GM19455 (cell line): ENCODE data around the gene DDX4.

Experiments used
- ATAC-seq: cut with Tn5 transposase; IDR thresholded peaks from one replicate; pipeline ENCODE4 v1.9.1; 2021; ENCODE audit not compliant: unreplicated experiment

DDX4 gene

DNA sequence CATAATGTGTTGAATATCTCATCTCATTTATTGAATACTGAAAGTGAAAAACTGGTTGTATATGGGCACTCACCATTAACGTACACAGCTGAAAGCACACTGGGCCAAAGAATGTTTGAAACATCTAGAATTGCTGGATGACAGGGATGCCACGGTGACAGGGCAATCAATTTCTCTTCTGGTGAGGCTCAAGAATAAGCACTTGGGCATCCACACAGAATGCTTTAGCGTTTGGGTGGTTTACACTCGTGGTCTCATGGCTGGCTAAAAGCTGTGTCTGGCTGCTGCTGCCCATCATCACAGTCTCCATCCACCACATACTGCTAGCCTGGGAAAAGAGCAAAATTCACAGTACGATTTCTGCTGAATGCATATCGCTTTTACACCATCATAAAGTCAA is 82.6 kb downstream of the DDX4 start:
- no peak for ATAC-seq

DNA sequence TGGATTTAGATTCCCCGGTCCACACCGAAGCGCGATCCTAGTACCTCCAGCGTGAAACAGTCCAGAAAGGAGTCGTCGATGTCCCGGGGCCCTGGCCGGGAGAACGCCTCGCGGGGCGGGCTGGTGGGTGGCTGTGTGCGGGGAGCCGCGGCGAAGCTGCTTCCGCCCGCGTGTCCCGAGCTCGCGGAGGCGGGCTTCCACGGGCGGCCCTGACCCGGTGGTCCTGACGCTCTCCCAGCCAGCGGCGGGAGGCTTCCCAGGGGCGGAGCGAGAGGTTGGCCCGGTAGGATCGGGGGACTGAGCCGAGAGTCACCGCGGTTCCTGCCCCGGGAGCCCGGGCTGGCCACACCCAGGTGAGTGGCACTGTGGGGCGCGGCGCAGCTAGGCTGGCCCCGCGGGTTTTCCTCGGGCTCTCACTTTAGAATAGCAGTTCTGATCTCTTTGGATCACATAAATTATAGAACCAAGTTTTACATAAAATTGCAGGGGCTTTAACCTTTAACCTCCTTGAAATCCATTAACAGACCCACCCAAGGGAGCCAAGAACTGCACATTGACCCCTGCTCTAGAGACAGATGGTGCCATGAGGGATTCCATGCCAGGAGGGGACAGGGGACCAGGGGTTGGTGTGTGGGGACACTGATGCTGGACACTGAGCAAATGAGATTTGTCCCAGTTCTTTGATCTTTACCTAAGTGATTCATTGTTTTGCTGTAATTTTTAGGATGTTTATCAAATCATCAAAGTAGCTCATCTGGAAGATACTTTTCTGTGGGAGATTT is 84.1 kb downstream of the DDX4 start:
- ATAC-seq, result no peak

DNA sequence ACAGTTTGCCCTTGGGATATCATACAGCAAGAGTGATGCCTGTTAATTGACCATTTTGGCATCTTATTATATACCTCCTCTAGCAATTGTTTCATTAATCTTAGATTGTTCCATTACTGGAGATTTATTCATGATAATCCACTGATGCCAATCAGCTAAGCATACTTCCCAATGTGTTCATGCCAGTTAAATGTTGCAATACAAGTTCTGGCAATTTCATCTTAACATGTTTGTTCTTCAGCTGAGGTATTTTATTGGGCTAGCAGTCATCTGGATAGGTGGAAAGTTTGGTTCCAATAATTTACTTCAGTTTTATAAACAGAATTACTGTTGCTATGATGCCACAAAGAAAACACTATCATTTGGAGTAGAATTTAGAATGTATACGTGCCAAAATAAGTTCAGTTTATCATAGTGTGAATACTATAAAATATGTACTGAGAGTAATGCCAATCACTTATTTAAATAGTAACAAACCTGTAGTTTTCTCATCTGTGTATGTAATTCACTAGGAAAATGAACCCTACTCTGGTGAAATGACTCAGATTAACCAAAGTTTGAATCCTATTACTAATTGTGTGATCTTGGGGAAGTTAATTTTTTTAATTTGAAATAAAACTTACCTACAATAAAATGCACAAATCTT is 85.4 kb downstream of the DDX4 start:
- no peak for ATAC-seq

DNA sequence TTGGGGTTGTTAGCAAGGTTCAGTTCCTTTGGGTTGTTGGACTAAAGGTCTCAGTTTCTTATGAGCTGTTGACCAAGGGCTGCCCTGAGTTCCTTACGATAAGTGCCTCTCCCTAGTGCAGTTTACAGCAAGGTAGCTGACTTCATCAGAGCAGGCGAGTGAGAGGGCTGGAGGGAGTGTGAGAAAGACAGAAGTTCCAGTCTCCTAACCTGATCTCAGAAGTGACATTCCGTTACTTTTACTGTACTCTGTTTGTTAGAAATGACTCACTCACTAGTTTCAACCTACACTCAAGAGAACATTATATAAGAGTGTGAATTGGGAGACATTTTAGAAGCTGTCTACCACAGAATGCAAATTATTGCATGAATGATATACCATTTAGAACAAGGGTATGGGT is 92.1 kb downstream of the DDX4 start:
- no peak for ATAC-seq

DNA sequence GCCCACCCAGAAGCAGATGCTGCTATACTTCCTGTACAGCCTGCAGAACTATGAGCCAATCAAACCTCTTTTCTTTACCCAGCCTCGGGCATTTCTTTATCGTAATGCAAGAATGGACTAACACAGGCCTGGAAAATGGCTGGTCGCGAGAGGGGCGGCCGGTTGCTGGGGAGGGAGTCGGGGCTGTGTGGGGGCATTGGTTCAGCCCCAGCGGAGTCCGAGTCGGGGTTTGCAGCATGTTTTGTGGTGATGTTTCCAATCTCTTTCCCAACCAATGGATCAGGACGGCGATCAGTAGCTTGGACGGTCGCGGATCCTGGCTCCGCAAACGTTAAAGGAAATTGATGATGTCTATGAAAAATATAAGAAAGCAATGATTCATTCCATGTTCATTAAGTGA is 94.6 kb downstream of the DDX4 start:
- no peak for ATAC-seq

DNA sequence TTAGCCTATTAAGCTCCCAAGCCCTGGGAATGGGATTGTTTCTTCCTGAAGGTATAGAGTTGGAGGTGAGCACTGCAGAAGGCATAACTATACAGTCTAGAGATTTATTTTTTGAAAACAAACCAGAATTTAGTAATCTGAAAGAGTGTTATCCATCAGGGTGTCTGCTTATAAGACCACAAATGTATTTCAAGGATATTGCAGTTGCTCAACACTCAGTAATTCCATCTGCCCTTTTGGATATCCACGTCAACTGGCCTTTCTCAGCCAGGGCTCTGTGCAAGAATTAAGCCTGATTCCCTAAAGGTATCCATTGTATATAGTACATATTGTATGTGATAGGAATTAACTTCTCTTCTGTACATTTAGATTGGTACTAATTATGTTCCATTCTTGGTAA is 98.3 kb downstream of the DDX4 start:
- ATAC-seq, result no peak

DNA sequence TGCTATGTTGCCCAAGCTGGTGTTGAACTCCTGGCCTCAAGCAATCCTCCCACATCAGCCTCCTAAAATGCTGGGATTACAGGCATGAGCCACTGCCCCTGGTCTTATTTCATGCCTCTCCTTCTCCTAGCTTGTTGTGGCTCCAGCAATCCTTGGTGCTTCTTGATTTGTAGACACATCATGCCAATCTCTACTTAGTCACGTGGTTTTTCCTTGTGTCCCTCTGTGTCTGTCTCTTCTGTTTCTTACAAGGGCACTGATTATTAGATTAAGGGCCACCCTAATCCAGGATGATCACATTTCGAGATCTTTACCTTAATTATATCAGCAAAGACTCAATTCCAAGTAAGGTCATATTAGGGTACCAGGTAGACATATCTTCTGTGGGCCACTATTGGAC is 104.1 kb downstream of the DDX4 start:
- no peak for ATAC-seq

DNA sequence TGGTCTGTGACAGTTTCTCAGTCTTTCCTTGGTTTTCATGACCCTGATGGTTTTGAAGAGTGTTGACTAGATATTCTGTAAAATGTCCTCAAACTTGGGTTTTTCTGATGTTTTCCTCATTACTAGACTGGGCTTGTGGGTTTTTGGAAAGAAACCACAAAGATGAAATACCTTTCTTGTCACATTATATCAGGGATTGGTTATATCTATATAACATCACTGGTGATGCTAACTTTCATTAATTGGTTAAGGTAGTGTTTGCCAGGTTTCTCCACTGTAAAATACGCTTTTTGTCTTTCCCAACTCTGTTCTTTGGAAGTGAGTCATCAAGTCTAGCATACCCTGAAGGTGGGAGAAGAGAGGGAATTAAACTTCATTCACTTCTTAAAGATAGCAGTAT is 110.0 kb downstream of the DDX4 start:
- no peak for ATAC-seq

DNA sequence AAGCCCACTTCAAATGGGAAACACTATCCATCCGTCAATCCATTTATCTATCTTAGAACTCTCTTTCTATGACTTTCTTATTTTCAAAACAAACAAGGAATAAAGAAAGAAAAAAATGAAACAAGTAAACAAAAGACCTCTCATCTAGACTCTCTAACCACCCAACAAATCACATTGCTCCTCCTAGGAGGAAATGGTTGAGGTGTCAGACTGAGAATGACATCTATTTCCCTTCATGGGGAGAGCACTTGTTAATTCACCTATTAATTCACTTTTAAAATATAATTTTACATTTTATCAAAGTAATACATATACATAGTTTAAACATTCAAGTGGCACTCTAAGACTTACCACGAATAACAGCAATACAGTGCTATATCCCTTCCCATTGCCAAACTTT is 110.9 kb downstream of the DDX4 start:
- no peak for ATAC-seq

DNA sequence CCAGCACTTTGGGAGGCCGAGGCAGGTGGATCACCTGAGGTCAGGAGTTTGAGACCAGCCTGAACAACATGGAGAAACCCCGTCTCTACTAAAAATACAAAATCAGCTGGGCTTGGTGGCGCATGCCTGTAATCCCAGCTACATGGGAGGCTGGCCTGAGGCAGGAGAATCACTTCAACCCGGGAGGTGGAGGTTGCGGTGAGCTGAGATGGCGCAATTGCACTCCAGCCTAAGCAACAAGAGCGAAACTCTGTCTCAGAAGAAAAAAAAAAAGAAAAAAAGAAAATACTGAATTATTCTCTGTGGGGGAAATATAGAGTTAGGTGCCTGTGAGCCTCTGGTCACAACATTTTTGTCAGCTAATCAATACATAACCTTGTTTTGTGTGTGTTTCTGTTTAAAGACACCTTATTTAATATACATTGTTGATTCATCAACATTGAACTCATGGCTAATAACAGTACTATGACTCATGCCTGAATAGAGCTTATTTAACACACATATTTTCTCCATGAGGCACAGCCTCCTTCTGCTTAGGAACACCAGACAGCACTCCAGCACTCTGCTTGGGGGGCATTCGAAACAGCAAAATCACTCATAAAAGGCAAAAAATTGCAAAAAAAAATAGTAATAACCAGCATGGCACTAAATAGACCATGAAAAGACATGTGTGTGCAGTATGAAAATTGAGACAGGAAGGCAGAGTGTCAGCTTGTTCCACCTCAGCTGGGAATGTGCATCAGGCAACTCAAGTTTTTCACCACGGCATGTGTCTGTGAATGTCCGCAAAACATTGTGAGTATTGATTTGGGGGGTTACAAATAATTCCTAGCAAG is 113.2 kb downstream of the DDX4 start, which contains the start of gene IL31RA:
Gene IL31RA (plus strand): TSS at position 519 of the 836 bp plus-strand sequence. CDS start 214 bp downstream, at position 733.
- ATAC-seq, result no peak

DNA sequence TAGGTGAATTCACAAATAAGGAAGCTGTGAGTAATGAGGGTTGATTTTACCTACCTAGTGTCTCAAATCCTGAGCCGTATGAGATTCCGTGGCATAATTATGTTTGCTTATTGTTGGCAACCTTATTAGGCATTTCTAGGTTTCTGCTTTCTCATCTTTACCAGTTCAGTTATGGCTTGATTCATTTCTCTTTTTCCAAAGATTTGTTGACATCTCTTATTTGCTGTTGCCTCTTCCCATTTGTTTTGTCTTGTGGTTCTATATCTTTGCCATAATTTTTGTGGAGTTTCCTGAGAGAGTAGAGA is 113.8 kb downstream of the DDX4 start:
- no peak for ATAC-seq

DNA sequence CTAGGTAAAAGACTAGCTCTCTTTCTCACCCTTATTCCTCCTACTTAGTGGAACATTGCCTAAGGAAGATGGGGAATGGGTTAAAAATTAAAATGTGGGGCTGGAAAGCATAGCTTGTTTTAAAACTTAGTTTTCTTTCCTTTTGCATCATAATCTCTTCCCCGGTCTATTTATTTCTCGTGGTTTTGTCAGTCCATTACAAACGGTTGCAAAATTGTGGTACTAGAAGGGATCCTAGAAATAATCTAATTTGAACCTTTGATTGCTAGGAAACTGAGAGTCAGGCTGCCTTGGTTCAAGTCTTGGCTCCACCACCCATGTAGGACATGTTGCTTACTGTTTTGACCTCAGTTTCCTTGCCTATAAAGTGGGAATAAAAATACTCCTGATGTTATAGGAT is 114.6 kb downstream of the DDX4 start:
- ATAC-seq, result no peak

DNA sequence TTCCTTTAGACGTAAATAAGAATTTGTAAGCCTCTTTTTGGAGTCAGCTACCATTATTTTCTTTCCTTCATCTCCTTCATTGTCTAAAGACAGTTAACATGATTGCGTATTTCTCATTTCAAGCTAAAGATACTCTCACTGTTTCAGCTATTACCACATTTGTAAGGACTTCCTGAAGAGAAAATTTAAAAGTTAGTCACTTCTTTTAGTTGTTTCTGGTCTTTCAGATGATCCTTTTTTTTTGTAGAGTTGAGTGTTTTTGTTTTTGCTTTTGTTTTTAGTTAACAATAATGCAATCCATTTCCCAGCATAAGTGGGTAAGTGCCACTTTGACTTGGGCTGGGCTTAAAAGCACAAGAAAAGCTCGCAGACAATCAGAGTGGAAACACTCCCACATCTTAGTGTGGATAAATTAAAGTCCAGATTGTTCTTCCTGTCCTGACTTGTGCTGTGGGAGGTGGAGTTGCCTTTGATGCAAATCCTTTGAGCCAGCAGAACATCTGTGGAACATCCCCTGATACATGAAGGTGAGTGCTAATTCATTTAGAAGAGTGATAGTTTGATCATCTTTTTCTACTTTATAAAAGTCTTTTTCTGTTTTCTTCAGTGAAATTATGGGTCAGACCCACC is 115.3 kb downstream of the DDX4 start:
- ATAC-seq, result no peak

DNA sequence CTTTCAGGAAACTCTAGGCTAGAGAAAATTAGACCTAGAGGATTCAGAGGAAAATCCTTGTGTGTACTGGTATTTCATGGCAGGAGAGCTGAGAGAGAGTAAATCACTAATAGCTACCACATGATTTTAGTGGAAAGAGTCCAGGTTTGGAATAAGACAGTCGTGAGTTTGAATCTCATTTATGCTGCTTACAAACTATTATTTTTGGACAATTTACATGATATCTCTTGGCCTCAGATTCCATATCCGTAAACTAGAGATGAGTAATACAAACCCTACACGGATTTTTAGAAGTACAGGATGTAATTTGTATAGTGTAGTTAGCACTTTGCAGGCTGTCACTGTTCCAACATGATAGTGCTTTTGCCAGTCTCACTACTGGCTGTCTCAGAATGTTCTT is 116.0 kb downstream of the DDX4 start:
- no peak for ATAC-seq

DNA sequence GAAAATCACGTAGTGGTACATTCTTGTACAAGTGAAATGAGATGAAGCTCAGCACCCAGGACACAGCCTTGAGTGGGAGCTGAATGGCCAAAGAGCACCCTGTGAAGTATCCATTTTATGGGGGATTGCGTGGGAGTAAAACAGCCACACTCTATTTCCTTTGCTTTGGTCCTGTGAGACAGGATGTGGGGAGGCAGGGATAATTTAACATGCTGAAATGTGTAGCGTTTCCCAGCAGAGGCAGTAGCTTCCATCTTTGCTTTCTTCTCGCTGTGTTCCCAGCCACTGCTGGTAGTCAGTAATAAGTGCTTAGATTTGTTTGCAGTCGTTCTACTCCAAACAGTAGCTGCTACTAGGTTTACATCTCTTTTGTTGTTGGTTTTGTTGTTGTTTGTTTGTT is 117.6 kb downstream of the DDX4 start:
- ATAC-seq, result no peak

DNA sequence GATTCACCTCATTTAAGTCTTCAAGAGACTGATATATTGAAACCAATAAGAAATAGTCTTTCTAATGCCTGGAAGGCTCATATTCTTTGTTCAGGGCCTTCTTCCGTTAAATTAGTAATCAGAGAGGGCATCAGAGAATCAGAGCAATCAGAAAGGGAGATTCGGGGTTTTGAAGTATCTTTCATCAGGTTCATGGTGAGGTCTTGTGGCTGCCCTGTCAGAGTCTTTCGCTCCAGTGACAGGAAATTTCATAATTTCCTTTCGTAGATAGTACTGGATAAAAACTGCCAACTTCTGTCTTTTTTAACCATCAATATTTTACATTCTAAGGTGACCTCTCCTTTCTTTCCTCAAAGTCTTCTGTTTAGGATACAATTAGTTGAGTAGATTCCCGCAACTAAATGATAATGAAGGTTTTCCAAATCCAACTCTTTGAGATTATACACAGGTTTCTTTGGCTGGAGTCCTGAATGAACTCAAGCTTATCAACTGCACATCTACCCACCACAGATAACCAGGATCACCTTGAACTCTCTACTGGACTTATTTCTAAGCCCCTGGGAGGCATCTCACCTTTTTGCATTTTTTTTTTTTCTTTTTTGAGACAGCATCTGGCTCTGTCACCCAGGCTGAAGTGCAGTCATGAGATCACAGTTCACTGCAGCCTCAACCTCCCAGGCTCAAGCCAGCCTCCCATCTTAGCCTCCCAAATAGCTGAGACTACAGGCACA is 118.8 kb downstream of the DDX4 start:
- ATAC-seq, result no peak

DNA sequence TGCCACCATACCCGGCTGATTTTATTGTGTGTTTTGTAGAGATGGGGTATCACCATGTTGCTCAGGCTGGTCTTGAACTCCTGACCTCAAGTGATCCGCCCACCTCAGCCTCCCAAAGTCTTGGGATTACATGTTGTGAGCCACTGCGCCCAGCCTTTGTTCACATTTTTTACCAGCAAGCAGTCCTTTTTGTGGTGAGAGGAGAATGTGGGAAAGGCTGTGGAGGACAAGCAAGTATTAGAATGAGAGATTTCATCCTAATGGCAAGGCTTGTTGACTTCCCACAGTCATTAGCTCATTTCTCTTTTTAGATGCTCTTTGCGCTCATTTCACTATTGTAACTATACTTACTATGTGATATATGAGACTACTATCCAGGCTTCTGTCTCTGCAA is 119.4 kb downstream of the DDX4 start:
- no peak for ATAC-seq

DNA sequence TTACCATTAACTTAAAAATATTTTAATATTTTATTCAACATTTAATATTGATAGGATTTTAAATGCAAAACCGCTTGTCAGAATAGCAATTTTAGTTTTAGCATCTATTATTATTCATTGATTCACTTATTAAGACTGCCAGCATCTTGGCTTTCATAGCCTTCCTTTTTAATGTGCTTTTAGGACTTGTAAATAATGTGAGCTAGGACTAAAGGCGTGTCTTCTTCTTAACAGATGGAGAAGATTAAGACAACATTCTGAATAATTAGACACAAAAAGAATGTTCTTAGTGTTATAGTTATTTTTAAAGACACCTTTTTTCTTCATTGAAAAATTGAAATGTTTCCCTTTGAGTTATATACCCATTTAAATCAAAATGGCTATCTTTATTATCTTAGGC is 120.2 kb downstream of the DDX4 start:
- no peak for ATAC-seq

DNA sequence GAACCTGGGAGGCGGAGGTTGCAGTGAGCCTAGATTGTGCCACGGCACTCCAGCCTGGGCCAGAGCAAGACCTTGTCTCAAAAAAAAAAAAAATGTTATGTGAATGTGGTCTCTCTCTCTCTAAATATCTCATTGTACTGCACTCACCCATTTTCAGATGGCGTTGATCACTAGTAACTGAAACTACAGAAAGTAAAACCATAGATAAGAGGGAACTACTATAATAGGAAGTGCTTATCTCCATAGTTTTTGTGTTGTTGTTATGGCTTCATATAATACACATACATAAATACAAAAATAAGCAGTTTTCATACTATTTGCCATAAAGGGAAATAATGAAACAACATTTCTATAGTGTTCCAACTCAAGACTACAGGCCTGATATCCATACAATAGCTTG is 122.4 kb downstream of the DDX4 start:
- ATAC-seq, result no peak

DNA sequence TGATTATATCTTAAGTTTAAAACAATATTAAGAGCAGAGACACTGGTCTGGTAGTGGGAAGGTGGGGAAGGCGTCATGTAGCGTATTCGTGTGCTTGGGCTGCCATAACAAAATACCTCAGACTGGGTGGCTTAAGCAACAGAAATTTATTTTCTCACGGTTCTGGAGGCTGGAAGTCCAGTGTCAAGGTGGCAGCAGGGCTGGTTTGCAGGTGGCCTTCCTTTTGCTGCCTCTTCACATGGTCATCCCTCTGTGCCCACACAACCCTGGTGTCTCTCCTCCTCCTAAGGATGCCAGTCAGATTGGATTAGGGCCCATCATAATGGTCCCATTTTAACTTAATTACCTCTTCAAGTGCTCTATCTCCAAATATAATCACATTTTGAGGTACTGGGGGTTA is 122.8 kb downstream of the DDX4 start:
- ATAC-seq, result no peak
